A673 (cell line): ENCODE data around the gene SCUBE1.

Experiments
- EZH2 ChIP-seq: fragments of 200-600 bp; sonication (generic); IDR thresholded peaks from 2 replicates; pipeline ENCODE4 v1.6.1; 2017; ENCODE audit warnings: borderline replicate concordance, low read depth, mild to moderate bottlenecking, mixed read lengths, antibody characterized with exemption, low read length; ENCODE audit not compliant: poor library complexity, severe bottlenecking
- TF ChIP-seq, protein P1 (sequence below): fragments of 300-800, 200-600 bp; sonication (generic); conservative IDR thresholded peaks from 2 replicates; pipeline ENCODE4 v1.5.1; 2017; ENCODE audit warnings: low read depth, mild to moderate bottlenecking, antibody characterized with exemption, low read length, moderate library complexity, mixed read lengths

DNA sequence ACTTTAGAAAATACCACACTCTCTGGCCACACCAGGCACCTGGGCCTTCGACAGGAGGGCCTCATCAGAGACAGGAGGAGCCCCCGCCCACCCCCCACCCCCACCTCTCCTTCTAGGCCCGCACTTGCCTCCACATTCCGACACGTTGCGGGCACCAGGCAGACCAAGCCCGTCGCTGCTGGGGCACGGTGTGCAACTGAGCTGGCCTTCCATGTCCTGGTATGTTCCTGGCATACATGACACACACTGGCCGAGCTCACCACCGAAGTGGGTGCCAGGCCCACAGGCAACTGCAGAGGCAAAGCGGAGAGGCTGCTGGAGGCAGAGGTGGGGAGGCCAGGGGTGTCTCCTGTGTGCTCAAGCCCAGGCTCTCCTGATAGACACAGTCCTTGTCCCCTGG lies 129.2 kb downstream of the SCUBE1 start:
- TF ChIP-seq, protein P1, sequence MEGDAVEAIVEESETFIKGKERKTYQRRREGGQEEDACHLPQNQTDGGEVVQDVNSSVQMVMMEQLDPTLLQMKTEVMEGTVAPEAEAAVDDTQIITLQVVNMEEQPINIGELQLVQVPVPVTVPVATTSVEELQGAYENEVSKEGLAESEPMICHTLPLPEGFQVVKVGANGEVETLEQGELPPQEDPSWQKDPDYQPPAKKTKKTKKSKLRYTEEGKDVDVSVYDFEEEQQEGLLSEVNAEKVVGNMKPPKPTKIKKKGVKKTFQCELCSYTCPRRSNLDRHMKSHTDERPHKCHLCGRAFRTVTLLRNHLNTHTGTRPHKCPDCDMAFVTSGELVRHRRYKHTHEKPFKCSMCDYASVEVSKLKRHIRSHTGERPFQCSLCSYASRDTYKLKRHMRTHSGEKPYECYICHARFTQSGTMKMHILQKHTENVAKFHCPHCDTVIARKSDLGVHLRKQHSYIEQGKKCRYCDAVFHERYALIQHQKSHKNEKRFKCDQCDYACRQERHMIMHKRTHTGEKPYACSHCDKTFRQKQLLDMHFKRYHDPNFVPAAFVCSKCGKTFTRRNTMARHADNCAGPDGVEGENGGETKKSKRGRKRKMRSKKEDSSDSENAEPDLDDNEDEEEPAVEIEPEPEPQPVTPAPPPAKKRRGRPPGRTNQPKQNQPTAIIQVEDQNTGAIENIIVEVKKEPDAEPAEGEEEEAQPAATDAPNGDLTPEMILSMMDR = no peak
- TF ChIP-seq EZH2 = no peak
